ENCODE results near the gene AFG3L2.

Gene AFG3L2

GRCh38 chr18:12347895-12348294 lies 29.1 kb downstream of the AFG3L2 start:
- no peak for DNase-seq

GRCh38 chr18:12346240-12346565 lies 30.8 kb downstream of the AFG3L2 start:
- DNase-seq, result no peak

- no peak for DNase-seq
Measured at GRCh38 chr18:12345491-12346239, 31.4 kb downstream of the AFG3L2 start.

- no peak for DNase-seq
Measured at GRCh38 chr18:12342661-12343060, 34.4 kb downstream of the AFG3L2 start.

- no peak for DNase-seq
Measured at GRCh38 chr18:12340945-12341660, 35.9 kb downstream of the AFG3L2 start.

- no peak for DNase-seq
Measured at GRCh38 chr18:12338382-12338781, 38.6 kb downstream of the AFG3L2 start.

- DNase-seq, result no peak
Measured at GRCh38 chr18:12336887-12337286, 40.1 kb downstream of the AFG3L2 start.

GRCh38 chr18:12336171-12336613 lies 40.8 kb downstream of the AFG3L2 start:
- no peak for DNase-seq

- no peak for DNase-seq
Measured at GRCh38 chr18:12335503-12335902, 41.5 kb downstream of the AFG3L2 start.

GRCh38 chr18:12334863-12335262 lies 42.2 kb downstream of the AFG3L2 start:
- DNase-seq, result no peak

- no peak for DNase-seq
Measured at GRCh38 chr18:12334366-12334808, 42.6 kb downstream of the AFG3L2 start.

GRCh38 chr18:12333506-12334290 lies 43.3 kb downstream of the AFG3L2 start:
- no peak for DNase-seq

GRCh38 chr18:12330766-12331165 lies 46.3 kb downstream of the AFG3L2 start:
- no peak for DNase-seq

- DNase-seq, result no peak
Measured at GRCh38 chr18:12329125-12329698, 47.8 kb downstream of the AFG3L2 start.

- DNase-seq, result no peak
Measured at GRCh38 chr18:12328179-12328823, 48.7 kb downstream of the AFG3L2 start.

- peak; percentile 75 for DNase-seq
Measured at GRCh38 chr18:12327510-12328178, 49.4 kb downstream of the AFG3L2 start.

GRCh38 chr18:12326711-12327460 lies 50.1 kb downstream of the AFG3L2 start:
- DNase-seq, result no peak

- DNase-seq, result no peak
Measured at GRCh38 chr18:12325726-12326245, 51.2 kb downstream of the AFG3L2 start.

GRCh38 chr18:12324991-12325725 lies 51.9 kb downstream of the AFG3L2 start:
- no peak for DNase-seq

- DNase-seq, result no peak
Measured at GRCh38 chr18:12321333-12321732, 55.7 kb downstream of the AFG3L2 start.

Data from right hindlimb (tissue), 1 donor.